Gastrocnemius medialis (tissue), 4 donors: Measurements from ENCODE around the gene CXXC4.

ENCODE experiments used
- POLR2A ChIP-seq, 2 donors: fragments of 450-650 bp; IDR thresholded peaks; one replicate each; pipeline ENCODE4 v1.6.1; 2017; ENCODE audit warnings: antibody characterized with exemption in 2 of 2, mild to moderate bottlenecking in 2 of 2, moderate library complexity in 2 of 2
- TF ChIP-seq, protein P1 (sequence below), 5 experiments: fragments of 450-650 bp in 3 of 5; fragments of 200-600 bp in 2 of 5; sonication (generic) in 2 of 5; IDR thresholded peaks in 4 of 5; conservative IDR thresholded peaks in 1 of 5; 1 replicate in 4 of 5; 2 replicates in 1 of 5; pipeline ENCODE4 v1.5.1; 2016 to 2019; ENCODE audit warnings: antibody characterized with exemption in 5 of 5, mild to moderate bottlenecking in 3 of 5, moderate library complexity in 3 of 5

DNA sequence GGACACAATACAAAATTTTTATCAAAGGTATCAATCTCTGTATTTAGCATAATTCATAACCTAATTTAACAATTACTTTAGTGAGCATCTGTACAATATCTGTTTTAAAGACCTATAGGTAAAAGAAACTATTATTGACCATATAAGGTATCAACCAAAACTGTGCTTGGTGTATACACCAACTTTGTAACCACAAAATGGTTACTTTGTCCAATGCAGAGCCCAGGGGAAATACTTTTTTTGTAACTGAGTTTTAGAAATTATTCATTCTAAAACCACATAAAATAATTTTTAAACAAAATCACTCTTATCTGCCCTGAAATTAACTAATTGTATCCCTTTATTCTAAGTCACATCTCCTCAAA lies 5.0 kb downstream of the CXXC4 start:
- TF ChIP-seq POLR2A (IDR thresholded peaks at IDR 0.05): no peak
- TF ChIP-seq, protein P1, sequence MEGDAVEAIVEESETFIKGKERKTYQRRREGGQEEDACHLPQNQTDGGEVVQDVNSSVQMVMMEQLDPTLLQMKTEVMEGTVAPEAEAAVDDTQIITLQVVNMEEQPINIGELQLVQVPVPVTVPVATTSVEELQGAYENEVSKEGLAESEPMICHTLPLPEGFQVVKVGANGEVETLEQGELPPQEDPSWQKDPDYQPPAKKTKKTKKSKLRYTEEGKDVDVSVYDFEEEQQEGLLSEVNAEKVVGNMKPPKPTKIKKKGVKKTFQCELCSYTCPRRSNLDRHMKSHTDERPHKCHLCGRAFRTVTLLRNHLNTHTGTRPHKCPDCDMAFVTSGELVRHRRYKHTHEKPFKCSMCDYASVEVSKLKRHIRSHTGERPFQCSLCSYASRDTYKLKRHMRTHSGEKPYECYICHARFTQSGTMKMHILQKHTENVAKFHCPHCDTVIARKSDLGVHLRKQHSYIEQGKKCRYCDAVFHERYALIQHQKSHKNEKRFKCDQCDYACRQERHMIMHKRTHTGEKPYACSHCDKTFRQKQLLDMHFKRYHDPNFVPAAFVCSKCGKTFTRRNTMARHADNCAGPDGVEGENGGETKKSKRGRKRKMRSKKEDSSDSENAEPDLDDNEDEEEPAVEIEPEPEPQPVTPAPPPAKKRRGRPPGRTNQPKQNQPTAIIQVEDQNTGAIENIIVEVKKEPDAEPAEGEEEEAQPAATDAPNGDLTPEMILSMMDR (IDR thresholded peaks at IDR 0.05 in 4 of 5, conservative IDR thresholded peaks at IDR 0.05 in 1 of 5): no peak
